NCI-H1436 treated with DMSO at 0.1 percent for 48 hours (cell line): Measurements from ENCODE around the gene TPD52L2.
"Not testable (repeated sequence)": the region's sequence is repeated elsewhere in the genome, so short reads cannot be mapped to it uniquely, and the experiment has no call there.

ENCODE experiments used
- DNase-seq: peaks from one replicate; lab custom pipeline; 2025; lab: John Stamatoyannopoulos, UW

The TPD52L2 gene

DNA sequence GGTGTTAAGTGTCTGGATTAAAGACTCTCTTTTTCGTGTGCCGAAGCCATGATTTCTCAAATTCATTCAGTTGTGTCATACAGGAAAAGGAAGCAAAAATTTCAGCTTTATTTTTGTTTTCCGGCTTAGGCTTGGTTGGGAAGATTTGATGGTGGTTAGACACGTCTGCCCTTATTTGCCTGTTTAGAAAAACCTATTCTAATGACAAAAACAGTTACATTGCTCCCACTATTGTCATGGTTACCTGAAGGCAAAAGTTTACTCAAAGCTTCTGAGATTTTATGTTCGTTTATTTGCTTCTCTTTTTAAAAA, 30.8 kb downstream of the TPD52L2 start:
- DNase-seq, result no peak

- DNase-seq, result no peak
These were observed 31.4 kb downstream of the TPD52L2 start for GRCh38 chr20:63896264-63897105.

- DNase-seq, result no peak
These were observed 33.0 kb downstream of the TPD52L2 start for GRCh38 chr20:63897978-63898561.

DNA sequence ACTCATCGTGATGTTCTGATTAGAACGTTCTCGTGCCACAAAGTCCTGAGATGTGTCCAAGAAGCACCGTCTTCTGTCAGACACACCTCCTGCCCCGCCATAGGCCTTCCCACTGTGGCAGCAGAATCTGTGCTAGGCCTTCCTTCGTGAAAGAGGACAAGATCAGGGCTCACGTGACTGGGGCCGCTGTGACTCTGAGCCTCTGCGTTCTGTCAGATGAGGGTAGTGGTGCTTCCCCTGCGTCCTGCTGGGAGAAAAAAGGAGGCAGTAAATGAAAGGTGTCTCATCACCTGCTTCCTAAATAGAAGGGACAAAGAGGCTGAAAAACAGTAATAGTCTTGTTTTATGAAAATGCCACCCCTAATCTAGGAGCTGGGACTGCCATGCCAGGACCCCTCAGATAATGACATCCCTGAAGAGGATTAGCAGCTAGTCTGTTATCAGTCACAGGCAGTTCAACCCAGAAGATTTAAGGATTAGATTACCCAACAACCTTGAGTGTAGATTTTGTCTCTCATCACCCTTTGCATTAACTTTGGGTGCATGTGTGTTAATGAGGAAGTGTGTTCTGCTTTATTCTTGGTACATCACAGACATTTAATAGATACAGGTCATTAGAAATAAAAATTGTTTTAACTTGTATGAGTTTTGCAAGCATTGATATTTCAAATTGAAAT, 34.0 kb downstream of the TPD52L2 start:
- no peak for DNase-seq

DNA sequence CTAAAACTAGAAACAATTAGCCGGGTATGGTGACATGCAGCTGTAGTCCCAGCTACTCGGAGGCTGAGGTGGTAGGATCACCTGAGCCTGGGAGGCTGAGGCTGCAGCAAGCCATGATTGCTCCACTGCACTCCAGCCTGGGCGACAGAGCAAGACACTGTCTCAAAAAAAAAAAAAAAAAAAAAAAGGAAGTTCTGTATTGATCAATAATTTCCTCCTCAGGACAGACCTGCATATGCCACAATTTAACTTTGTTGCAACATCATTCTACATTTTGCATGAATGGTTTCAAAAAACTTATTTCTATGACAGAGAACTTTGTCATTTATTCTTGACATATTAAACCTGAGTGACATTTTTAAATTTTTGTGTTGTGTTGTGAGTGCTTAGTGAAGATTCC, 35.3 kb downstream of the TPD52L2 start:
- DNase-seq, result no peak

DNA sequence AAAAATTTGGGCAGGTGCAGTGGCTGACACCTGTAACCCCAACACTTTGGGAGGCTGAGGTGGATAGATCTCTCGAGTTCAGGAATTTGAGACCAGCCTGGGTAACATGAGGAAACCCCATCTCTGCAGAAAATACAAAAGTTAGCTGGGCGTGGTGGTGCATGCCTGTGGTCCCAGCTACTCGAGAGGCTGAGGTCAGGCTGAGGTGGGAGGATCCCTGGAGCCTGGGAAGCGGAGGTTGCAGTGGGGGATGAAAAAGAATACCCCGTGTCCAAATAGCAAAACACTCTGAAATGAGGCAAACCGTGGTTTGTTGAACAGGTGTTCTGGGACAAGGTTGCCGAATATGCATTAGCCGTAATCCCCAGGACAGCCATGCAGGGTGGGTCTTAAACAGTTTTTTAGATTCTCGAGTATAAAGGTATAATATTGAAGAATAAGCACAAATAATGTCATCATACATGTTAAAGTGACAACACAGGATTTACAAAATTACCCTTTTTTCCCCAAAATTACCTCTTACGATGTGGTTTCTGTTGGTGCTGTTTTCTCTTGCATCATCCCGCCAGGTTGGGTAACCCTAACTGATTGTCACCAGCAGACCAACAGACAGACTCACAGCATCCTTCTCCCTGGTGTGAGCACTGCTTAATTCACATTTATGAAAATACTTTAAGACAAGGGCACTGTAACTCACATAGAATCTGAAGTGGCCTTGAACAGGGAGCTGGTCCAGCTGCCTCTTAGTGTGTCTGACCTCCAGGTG, 38.9 kb downstream of the TPD52L2 start:
- DNase-seq, result no peak

DNA sequence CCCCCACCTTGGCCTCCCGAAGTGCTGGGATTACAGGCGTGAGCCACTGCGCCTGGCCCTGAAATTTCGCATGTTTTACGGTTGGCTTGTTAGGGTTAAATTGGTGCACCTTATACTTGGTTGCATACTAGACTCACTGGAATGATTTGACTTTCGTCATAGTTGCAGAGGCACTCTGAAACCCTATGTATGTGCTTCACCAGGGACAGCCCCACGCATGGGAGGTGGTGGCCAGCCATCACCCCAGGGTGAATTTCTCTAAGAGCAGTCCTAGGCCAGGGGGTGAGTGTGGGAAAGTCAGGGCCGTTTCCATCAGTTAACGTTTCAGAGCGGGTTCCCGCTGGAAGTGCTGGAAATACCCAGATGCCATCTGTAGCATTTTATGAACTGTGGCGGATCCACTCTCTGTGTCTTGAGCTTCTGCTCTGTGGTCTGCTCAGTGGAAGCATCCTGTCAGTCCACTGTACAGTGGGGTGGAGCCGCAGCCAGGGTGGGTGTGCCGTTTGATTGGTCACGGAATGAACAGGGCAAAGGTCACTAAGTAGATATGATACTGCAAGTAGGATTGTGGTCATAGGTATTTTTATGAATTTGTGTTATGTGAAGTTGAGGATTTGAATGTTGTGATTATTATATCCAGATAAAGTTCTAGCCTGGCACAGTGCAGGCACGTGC, 43.1 kb downstream of the TPD52L2 start:
- DNase-seq, result no peak

GRCh38 chr20:63911176-63911575, 46.1 kb downstream of the TPD52L2 start:
- no peak for DNase-seq

GRCh38 chr20:63913768-63914167, 48.7 kb downstream of the TPD52L2 start:
- no peak for DNase-seq

DNA sequence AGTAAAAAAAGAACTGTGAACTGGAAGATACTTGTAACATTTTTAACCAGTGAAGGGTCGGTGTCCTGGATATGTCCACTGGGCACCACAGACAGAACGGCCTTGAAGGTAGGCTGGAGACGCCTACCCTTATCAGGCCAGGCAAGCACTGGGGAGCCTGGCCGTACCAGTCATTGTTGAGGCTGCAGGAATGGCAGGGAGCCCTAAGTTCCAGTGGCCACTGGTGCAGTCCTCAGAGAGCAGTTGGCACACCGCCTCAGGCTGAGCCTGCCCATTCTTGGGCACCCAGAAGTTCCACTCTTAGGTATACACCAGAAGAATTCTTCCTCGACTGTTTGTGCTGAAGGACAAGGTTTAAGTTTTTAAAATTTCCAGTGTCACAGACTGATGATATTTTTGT, 50.4 kb downstream of the TPD52L2 start:
- DNase-seq, result no peak

GRCh38 chr20:63916371-63916939, 51.4 kb downstream of the TPD52L2 start:
- DNase-seq, result not testable (repeated sequence)

- no peak for DNase-seq
These were observed 52.7 kb downstream of the TPD52L2 start for GRCh38 chr20:63917811-63918210.

DNA sequence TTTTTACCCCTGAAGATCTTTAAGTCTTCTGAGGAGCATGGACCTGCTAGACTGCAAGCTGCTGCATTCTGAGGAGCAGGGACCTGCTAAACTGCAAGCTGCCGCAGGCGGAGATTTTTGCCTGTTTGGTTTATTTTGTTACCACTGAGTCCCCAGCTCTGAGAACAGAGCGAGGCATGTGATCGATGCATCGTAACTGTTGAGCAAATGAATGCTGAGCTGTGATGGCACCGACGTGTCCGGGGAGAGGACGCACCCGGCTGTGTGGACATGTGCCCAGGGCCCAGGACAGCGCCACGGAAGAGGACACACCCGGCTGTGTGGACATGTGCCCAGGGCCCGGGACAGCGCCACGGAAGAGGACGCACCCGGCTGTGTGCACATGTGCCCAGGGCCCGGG, 54.1 kb downstream of the TPD52L2 start:
- no peak for DNase-seq

DNA sequence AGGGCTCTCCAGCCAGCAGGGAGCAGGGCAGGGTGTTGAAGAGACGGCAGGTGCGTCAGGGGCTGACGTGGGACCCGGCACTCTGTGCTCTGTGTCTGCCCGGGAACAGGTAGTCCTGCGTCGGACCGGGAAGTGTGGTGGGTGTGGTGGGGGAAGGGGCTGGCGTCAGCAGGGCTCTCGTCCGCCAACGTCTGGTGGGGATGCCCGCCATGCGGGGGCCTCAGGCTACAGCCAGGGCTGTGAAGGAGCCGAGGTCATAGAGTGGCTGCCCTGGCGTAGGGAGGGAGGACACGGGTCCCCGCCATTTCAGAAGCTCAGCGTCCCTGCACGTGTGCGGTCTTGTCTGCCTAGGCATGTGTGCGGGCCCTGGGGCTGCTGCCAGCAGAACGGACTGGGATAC, 55.2 kb downstream of the TPD52L2 start:
- DNase-seq, result no peak

DNA sequence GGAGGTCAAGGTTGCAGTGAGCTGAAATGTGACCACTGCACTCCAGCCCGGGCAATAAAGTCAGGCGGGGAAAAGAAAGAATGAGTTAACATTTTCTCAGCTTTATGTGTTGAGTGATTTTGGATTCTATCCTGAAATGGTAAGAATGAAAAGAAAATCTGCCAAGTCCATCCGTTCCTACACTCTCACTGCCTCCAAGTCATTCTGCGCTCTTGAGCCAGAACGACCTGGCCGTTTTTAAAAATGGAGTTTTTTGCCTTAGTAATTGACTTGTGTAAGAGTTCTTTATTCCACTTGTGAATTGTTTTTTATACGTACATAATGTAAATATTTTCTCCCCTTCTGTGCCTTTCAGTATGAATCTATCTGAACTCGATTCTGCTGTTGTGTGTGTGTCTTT, 58.6 kb downstream of the TPD52L2 start:
- no peak for DNase-seq

- DNase-seq, result no peak
These were observed 59.2 kb downstream of the TPD52L2 start for GRCh38 chr20:63924241-63924640.

DNA sequence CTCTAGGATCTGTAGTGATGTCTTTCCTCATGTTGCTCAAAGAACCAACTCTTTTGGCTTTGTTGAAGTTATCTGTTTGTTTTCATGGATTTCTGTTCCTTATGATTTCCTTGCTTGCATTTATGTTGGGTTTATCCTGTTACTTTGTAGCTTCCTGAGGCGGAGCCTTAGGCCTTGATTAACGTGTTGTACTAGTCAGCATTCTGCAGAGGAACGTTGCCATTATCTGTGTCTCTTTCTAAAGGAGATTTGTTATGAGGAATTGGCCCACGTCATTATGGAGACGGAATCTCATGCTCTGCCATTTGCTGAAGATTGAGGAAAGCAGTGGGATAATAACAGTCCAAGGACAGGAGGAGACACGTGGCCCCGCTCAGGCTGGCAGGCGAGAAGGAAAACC, 61.2 kb downstream of the TPD52L2 start:
- DNase-seq, result no peak

DNA sequence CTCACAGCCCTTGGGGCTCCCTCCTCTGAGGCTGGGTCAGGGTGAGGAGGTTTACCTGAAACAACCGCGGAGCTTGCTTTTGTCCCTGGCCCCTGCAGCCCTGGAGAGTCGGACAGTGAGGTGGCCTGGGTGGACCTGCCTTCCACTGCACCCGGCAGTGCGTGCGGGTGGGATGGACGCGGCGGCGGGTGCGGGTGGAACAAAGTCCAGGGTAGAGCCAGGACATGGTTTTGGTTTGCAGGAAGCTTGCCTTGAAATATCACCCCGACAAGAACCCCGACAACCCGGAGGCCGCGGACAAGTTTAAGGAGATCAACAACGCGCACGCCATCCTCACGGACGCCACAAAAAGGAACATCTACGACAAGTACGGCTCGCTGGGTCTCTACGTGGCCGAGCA, 64.0 kb downstream of the TPD52L2 start:
- DNase-seq, result no peak

DNA sequence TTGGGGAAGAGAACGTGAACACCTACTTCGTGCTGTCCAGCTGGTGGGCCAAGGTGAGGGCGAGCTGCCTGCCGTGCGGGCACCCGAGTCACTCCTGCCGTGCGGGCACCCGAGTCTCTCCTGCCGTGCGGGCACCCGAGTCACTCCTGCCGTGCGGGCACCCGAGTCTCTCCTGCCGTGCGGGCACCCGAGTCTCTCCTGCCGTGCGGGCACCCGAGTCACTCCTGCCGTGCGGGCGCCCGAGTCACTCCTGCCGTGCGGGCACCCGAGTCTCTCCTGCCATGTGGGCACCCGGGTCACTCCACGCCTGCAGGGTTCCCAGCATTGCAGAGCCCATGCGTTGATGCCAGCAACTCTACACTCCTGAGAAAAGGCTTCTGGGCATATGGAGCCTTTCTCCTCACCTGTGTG, 64.4 kb downstream of the TPD52L2 start:
- not testable (repeated sequence) for DNase-seq

GRCh38 chr20:63930971-63931553, 66.0 kb downstream of the TPD52L2 start:
- no peak for DNase-seq

- DNase-seq, result no peak
These were observed 66.7 kb downstream of the TPD52L2 start for GRCh38 chr20:63931735-63932134.
